ENCODE measurements around the gene MKLN1. TPM values are rescaled to one million over a fixed set of nuclear protein-coding genes. Genes with fewer than 3 reads are reported as not detected.
"Not testable (repeated sequence)": the region's sequence is repeated elsewhere in the genome, so short reads cannot be mapped to it uniquely, and the experiment has no call there.

MKLN1 gene
- total RNA-seq, 1 donor from 2014 or later = 20.0 TPM

GRCh38 chr7:131327049-131327625 lies 539 bp upstream of the MKLN1 start:
- no peaks in the 10 kb centered on the region for H3K27me3 ChIP-seq (ENCODE audit: control insufficient read depth, insufficient read depth, low read length)
- TF ChIP-seq CTCF (IDR thresholded peaks at IDR 0.05; ENCODE audit: insufficient read depth, low read length, severe bottlenecking) = no peak
- no peak for FAIRE-seq
- DNase-seq (ENCODE audit: low read depth) = peak; percentile 61
- H3K36me3 ChIP-seq (ENCODE audit: control insufficient read depth, insufficient read depth, low read length) = no peaks in the 10 kb centered on the region
- peak overlapping the region; percentile 77 for H3K4me3 ChIP-seq (ENCODE audit: low read depth, low read length)

DNA sequence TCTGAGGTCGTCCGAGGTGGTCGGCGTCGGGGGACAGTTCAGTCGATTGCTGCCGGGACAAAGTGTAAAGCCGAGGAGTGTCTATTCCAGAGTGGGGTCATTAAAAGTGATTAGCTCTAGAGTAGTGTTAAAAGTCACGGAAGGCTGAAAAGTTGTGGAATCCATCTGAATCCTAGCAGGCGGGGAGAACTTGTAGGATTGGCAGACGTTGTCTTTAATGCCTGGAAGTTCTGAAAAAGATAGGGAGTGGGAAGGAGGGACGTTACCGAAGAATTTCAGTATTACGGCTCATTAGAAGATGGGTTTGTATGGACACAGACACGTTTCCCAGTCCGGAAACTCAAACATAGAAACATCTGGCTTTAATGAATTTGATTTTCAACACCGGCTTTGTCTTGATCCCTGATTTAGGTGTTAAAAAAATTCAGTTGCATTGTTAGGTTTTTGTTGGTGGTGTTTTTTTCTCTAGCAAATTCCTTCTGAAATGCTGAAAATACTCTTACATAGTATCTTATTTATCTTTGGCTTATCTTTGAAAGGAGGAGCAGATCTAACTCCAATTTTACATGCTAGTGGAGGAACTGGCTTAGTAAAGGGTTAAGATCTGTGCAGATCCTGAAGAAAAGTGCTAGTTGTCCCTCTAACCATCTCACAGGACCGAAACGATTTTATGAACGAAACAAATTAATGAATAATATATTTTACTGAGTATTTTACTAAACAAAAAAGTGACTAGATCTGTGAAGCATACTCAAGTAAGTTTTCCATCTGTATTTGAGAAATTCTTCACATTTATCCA lies 900 bp downstream of the MKLN1 start:
- TF ChIP-seq CTCF (IDR thresholded peaks at IDR 0.05; ENCODE audit: insufficient read depth, low read length, severe bottlenecking) = no peak
- H3K27me3 ChIP-seq (ENCODE audit: control insufficient read depth, insufficient read depth, low read length) = no peaks in the 10 kb centered on the region
- peak overlapping the region; percentile 77 for H3K4me3 ChIP-seq (ENCODE audit: low read depth, low read length)
- DNase-seq (ENCODE audit: low read depth) (peak; percentile 30), FAIRE-seq (no peak)
- H3K36me3 ChIP-seq (ENCODE audit: control insufficient read depth, insufficient read depth, low read length) = no peaks in the 10 kb centered on the region

DNA sequence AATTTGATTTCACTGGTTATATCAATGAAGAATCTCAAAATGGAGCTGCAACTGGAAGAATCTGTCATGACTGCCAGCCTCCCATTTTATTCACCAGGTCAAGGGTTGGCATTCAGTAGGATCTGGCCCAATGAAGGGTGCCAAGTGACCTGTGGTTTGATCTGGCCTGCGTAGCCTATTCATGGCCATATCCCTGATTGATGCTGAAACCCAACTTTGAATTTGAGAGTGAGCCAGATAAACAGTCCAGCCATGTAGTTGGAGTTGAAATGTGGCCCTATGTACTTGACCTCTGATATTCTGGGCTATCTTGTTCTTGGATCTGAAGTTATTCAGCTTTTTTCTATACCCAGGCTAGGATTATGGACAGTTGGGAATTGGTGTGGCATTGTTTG lies 1.5 kb downstream of the MKLN1 start:
- no peaks in the 10 kb centered on the region for H3K27me3 ChIP-seq (ENCODE audit: control insufficient read depth, insufficient read depth, low read length)
- peak; percentile 13 for DNase-seq (ENCODE audit: low read depth)
- no peak for FAIRE-seq
- TF ChIP-seq CTCF (IDR thresholded peaks at IDR 0.05; ENCODE audit: insufficient read depth, low read length, severe bottlenecking) = no peak
- no peaks in the 10 kb centered on the region for H3K36me3 ChIP-seq (ENCODE audit: control insufficient read depth, insufficient read depth, low read length)
- H3K4me3 ChIP-seq (ENCODE audit: low read depth, low read length) = no peak overlapping the region

- Histone ChIP-seq H3K27me3 (ENCODE audit: control insufficient read depth, insufficient read depth, low read length) (no peaks in the 10 kb centered on the region), H3K36me3 (ENCODE audit: control insufficient read depth, insufficient read depth, low read length) (no peaks in the 10 kb centered on the region), H3K4me3 (ENCODE audit: low read depth, low read length) (no peak overlapping the region)
- DNase-seq (ENCODE audit: low read depth) (peak; percentile 52), FAIRE-seq (no peak)
- TF ChIP-seq CTCF (IDR thresholded peaks at IDR 0.05; ENCODE audit: insufficient read depth, low read length, severe bottlenecking) = no peak
These were observed 2.6 kb downstream of the MKLN1 start for GRCh38 chr7:131330299-131330698.

DNA sequence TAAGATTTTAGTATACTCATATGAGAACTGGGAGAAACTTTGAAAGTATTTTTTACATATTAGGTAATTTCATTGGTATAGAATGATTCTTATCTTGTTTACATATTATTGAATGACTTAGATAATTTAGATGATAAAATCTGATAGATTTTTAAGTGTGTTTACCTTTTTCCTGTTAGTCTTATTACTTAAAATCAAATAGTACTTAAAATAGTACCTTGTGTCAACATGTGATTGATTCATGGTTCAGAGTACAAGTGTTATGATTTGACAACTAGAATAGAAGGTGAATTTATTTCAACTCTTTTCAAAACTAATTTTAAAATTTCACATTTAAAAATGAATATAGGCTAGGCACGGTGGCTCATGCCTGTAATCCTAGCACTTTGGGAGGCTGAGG lies 4.1 kb downstream of the MKLN1 start:
- Histone ChIP-seq H3K4me3 (ENCODE audit: low read depth, low read length) (no peak overlapping the region), H3K27me3 (ENCODE audit: control insufficient read depth, insufficient read depth, low read length) (no peaks in the 10 kb centered on the region), H3K36me3 (ENCODE audit: control insufficient read depth, insufficient read depth, low read length) (no peaks in the 10 kb centered on the region)
- DNase-seq (ENCODE audit: low read depth) (no peak), FAIRE-seq (no peak)
- no peak for TF ChIP-seq CTCF (IDR thresholded peaks at IDR 0.05; ENCODE audit: insufficient read depth, low read length, severe bottlenecking)

DNA sequence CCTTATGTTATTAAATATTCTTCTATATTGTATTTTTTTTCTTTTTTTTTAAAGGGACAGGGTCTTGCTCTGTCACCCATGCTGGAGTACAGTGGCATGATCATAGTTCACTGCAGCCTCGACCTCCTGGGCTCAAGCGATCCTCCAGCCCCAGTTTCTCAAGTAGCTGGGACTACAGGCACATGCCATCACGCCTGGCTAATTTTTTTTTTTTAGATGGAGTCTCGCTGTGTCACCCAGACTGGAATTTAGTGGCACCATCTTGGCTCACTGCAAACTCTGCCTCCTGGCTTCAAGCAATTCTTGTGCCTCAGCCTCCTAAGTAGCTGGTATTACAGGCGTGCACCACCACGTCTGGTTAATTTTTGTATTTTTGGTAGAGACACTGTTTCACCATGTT lies 5.1 kb downstream of the MKLN1 start:
- DNase-seq (ENCODE audit: low read depth); H3K4me3 ChIP-seq (ENCODE audit: low read depth, low read length); FAIRE-seq; H3K36me3 ChIP-seq (ENCODE audit: control insufficient read depth, insufficient read depth, low read length); H3K27me3 ChIP-seq (ENCODE audit: control insufficient read depth, insufficient read depth, low read length): not testable (repeated sequence)

Measured in bronchial epithelial cell (primary cell).